Measurements from ENCODE around the gene AIM2.

DNA sequence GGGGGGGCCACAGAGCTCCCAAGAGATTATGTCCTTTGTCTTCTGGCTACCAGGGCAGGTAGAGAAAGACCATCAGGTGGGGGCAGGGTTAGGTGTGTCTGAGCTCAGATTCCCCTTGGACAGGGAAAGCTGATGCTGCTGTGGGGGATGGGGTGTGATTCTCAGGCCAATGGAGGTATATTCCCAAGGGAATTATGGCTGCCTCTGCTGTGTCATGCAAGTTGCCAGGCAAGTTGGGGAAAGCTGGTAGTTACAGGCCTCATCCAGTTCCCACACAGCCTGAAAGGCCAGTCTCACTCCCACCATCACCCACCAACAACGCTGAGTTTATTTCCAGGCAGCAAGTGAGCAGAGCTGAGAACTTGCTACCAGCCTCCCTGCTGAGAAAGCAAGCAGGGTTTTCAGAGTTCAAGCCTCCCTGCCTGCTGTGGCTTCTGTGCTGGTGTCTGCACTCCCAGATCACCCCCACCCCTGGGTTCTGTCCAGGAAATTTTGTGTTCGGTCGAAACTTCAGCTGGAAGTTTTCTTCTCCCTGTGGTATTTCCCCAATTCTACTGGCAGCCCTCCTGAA, 45.6 kb downstream of the AIM2 start:
- TF ChIP-seq, protein P1, sequence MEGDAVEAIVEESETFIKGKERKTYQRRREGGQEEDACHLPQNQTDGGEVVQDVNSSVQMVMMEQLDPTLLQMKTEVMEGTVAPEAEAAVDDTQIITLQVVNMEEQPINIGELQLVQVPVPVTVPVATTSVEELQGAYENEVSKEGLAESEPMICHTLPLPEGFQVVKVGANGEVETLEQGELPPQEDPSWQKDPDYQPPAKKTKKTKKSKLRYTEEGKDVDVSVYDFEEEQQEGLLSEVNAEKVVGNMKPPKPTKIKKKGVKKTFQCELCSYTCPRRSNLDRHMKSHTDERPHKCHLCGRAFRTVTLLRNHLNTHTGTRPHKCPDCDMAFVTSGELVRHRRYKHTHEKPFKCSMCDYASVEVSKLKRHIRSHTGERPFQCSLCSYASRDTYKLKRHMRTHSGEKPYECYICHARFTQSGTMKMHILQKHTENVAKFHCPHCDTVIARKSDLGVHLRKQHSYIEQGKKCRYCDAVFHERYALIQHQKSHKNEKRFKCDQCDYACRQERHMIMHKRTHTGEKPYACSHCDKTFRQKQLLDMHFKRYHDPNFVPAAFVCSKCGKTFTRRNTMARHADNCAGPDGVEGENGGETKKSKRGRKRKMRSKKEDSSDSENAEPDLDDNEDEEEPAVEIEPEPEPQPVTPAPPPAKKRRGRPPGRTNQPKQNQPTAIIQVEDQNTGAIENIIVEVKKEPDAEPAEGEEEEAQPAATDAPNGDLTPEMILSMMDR (optimal IDR thresholded peaks at IDR 0.05 in 1 of 3, IDR thresholded peaks at IDR 0.05 in 1 of 3, conservative IDR thresholded peaks at IDR 0.05 in 1 of 3; ENCODE audit: extremely low read depth in 1 of 3, insufficient read depth in 2 of 3, low read length in 3 of 3): no peak
- no peak for TF ChIP-seq EZH2 (IDR thresholded peaks at IDR 0.05; ENCODE audit: low read length)
